RWPE2 (cell line): ENCODE results near the gene LHB.
"Not testable (repeated sequence)": the region's sequence is repeated elsewhere in the genome, so short reads cannot be mapped to it uniquely, and the experiment has no call there.

Experiments
- ATAC-seq: fragments of 200-7000 bp; cut with Tn5 transposase; 3 replicates; pipeline ENCODE4 v1.9.1; 2021; ENCODE audit warnings: low read depth
- DNase-seq: peaks from one replicate; pipeline ENCODE4 v3.0.0-alpha.2; 2020; ENCODE audit warnings: low spot score
- H3K27ac ChIP-seq: fragments of 450-650 bp; 2 replicates; pipeline ENCODE4 v1.5.1; 2017; ENCODE audit warnings: mild to moderate bottlenecking; ENCODE audit not compliant: poor library complexity, severe bottlenecking
- H3K27me3 ChIP-seq: fragments of 250-450 bp; sonication (Bioruptor Pico); 2 replicates; pipeline ENCODE4 v1.5.1; 2021; ENCODE audit warnings: mild to moderate bottlenecking, moderate library complexity; ENCODE audit not compliant: insufficient read depth, poor library complexity, severe bottlenecking
- H3K36me3 ChIP-seq: fragments of 250-450 bp; sonication (Bioruptor Pico); 2 replicates; pipeline ENCODE4 v1.5.1; 2020; ENCODE audit warnings: low read depth, mild to moderate bottlenecking, moderate library complexity
- H3K4me1 ChIP-seq: fragments of 250-450 bp; sonication (Bioruptor Pico); 2 replicates; pipeline ENCODE4 v1.5.1; 2021; ENCODE audit warnings: mild to moderate bottlenecking, moderate library complexity; ENCODE audit not compliant: insufficient read depth, poor library complexity, severe bottlenecking
- H3K4me3 ChIP-seq: fragments of 250-450 bp; sonication (Bioruptor Pico); 2 replicates; pipeline ENCODE4 v1.5.1; 2021; ENCODE audit warnings: mild to moderate bottlenecking, moderate library complexity; ENCODE audit not compliant: severe bottlenecking
- H3K9me3 ChIP-seq: fragments of 250-450 bp; sonication (Bioruptor Pico); 2 replicates; pipeline ENCODE4 v1.5.1; 2021; ENCODE audit warnings: mild to moderate bottlenecking, moderate library complexity; ENCODE audit not compliant: severe bottlenecking
- TF ChIP-seq, protein P1 (sequence below): fragments of 450-650 bp; IDR thresholded peaks from one replicate; pipeline ENCODE4 v1.5.1; 2017; ENCODE audit warnings: mild to moderate bottlenecking, moderate library complexity; ENCODE audit not compliant: poor library complexity, severe bottlenecking

Gene LHB

DNA sequence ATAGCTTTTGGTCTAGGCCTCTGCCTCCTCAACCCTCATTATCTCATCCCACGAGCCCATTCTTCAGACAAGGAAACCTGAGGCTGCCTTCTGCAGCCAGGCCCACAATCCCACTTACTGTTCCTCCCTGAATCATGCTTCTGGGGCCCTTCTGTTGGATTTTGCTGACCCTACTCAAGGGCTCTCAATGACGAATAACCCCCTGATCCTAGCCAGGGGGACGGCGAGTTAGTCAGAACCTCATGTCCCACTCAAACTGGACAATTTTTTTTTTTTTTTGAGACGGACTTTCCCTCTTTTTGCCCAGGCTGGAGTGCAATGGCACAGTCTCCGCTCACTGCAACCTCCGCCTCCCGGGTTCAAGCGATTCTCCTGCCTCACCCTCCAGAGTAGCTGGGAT is 5.2 kb upstream of the LHB start:
- TF ChIP-seq, protein P1, sequence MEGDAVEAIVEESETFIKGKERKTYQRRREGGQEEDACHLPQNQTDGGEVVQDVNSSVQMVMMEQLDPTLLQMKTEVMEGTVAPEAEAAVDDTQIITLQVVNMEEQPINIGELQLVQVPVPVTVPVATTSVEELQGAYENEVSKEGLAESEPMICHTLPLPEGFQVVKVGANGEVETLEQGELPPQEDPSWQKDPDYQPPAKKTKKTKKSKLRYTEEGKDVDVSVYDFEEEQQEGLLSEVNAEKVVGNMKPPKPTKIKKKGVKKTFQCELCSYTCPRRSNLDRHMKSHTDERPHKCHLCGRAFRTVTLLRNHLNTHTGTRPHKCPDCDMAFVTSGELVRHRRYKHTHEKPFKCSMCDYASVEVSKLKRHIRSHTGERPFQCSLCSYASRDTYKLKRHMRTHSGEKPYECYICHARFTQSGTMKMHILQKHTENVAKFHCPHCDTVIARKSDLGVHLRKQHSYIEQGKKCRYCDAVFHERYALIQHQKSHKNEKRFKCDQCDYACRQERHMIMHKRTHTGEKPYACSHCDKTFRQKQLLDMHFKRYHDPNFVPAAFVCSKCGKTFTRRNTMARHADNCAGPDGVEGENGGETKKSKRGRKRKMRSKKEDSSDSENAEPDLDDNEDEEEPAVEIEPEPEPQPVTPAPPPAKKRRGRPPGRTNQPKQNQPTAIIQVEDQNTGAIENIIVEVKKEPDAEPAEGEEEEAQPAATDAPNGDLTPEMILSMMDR: no peak
- DNase-seq (no peak), ATAC-seq (no peak)
- no peak overlapping the region for H3K27ac ChIP-seq
- no peaks in the 10 kb centered on the region for H3K27me3 ChIP-seq
- no peak overlapping the region for H3K4me3 ChIP-seq
- no peaks in the 10 kb centered on the region for H3K4me1 ChIP-seq
- H3K36me3 ChIP-seq: no peaks in the 10 kb centered on the region
- no peaks in the 10 kb centered on the region for H3K9me3 ChIP-seq

DNA sequence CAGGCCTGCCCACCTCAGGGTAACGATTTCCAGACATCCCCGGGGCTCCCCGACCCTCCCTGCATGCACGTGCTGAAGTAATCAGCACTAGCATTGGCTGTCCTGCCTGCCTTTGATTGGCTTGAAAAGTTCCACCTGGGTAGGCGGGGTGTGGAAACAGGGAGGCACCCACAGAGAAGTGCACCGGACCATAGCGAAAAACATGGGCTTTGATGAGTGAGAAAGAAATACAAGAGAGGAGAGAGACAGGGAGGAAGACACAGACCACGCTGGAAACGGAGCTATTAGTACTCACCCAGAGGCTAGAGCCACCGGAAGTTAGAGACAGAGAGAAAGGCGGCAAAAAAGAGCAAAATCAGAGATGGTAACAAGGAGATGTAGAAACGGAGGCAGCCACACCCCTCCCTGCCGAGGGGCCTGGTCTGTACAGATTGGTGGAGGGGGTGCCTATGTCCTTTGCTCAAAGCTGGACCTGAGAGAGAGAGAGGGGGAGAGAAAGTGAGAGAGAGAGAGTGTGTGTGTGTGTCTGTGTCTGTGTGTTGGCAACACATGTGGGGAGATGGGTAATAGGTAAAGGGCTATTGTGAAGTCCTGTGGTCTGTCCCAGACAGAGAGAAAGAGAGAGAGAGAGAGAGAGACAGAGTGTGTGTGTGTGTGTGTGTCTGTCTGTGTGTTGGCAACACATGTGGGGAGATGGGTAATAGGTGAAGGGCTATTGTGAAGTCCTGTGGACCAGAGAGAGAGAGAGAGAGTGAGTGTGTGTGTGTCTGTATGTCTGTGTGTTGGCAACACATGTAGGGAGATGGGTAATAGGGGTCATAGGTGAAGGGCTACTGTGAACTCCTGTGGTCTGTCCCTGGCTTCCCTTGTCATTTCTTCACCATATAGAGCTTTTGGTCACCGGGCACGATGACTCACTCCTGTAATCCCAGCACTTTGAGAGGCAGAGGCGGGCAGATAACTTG is 4.3 kb upstream of the LHB start:
- H3K4me1 ChIP-seq: no peaks in the 10 kb centered on the region
- TF ChIP-seq, protein P1: no peak
- no peak overlapping the region for H3K27ac ChIP-seq
- no peaks in the 10 kb centered on the region for H3K27me3 ChIP-seq
- ATAC-seq (no peak), DNase-seq (no peak)
- no peaks in the 10 kb centered on the region for H3K36me3 ChIP-seq
- H3K4me3 ChIP-seq: no peak overlapping the region
- H3K9me3 ChIP-seq: no peaks in the 10 kb centered on the region

DNA sequence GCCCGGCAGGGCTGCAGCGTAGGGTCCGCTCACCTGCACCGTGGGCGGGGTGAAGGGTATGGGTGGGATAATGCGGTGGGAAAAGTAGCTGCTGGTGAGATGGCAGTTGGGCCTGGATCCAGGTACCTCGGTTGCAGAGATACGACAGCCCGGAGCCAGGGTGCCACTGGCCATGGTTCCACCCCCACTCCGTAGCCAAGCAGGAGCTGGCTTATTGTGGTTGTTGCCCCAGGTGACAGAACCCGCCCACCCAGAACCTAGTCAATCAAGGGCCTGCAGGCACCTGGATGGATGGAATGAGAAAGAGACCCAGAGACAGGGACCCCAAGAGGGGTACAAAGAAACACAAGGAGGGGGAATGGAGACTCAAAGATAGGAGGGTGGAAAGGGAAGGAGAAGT is 3.5 kb upstream of the LHB start:
- Histone ChIP-seq H3K27me3 (no peaks in the 10 kb centered on the region), H3K36me3 (no peaks in the 10 kb centered on the region), H3K9me3 (no peaks in the 10 kb centered on the region), H3K4me1 (no peaks in the 10 kb centered on the region), H3K4me3 (no peak overlapping the region), H3K27ac (no peak overlapping the region)
- TF ChIP-seq, protein P1: no peak
- DNase-seq: no peak
- no peak for ATAC-seq

DNA sequence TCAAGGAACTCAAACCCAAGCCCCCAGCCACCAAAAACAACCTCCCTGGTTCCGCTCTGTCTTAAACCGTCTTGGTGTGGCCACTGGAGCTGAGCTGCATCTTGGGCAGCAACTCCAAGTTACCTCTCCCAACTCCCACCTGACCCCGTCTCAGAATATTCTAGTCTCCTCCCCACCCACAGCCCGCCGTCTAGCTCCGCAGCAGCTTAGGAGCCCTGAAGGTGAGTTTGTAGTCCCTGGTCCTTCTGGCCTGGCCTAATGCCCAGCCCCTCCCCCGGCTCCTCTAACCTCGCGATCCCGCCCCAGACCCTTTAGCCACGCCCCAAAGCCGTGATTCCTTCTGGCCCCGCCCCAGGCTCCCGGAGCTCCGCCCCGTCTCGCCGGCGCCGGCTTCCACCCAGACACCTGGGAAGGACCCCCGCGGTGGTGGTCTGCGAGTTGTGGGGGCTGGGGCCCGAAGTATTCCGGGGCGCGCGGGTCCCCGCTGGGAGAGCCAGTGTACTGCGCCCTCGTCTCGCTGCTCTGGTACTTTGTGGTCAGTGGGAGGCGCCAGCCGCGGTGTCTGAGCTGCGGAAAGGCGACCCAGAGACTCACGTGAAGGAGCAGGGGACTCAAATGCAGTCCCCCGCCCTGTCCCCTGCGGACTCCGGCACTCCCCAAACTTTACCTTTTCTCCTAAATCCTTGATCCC is 2.5 kb upstream of the LHB start:
- Histone ChIP-seq H3K27ac (peak overlapping the region; percentile 64), H3K4me1 (no peaks in the 10 kb centered on the region), H3K4me3 (peak overlapping the region; percentile 41), H3K9me3 (no peaks in the 10 kb centered on the region), H3K36me3 (peaks cover 7% of the 10 kb centered on the region), H3K27me3 (no peaks in the 10 kb centered on the region)
- TF ChIP-seq, protein P1: peak; percentile 11
- peak; percentile 84 for DNase-seq
- ATAC-seq: peak; percentile 63

DNA sequence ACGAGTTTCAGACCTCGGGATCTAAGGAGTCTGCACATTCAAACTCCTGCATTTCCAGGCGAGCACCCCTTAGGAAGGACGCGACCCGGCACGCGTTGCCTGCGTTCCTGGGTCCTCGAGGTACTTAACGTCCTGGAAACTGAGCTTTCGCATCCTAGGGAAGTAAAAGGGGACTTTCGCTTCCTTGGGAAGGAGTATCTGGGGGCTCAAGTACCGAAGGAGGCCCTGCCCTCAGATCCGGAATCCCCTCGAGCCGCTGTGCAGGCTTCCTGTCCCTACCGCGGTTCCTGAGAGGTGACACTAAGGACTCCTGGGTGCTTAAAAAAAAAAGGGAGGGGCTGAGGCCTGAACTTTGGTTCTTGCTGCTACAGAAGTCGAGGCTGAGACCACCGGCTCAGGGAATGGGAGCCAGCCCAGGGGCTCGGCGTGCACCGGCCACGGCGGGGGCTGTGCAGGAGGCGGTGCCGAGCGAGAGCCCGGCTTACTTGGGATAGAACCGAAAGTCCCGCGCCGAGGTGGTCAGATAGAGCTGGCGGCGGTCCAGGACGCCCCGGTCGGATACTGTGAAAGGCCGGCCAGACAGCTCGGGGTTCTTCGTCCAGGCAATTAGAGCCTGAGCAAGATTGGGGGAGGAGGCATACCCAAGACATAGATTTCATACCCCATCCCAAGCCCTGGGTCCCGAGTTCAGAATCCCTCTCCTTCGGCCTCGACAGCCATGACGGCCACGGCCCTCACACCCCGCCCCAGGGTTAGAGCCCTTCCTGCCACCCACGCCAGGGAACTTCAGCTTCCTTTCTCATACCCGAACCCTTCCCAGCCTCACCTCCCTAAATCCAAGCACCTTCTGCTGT is 1.7 kb upstream of the LHB start:
- H3K36me3 ChIP-seq: not testable (repeated sequence)
- peak; percentile 5; the same call in 2 of the 3 replicates for ATAC-seq
- H3K4me3 ChIP-seq: peak overlapping the region; percentile 41

More for the DNA sequence above, 1.7 kb upstream of the LHB start:
- H3K9me3 ChIP-seq, DNase-seq, H3K27me3 ChIP-seq, H3K4me1 ChIP-seq: not testable (repeated sequence)
- H3K27ac ChIP-seq: peak overlapping the region; percentile 64
